ENCODE data around the gene STRIP2. TPM values are rescaled to one million over a fixed set of nuclear protein-coding genes. Genes with fewer than 3 reads are reported as not detected.

Gene STRIP2
- total and polyA plus RNA-seq, 2 donors (not counting 1 experiment from before 2014, with no cell fraction given): 0.21 to 0.79 TPM

DNA sequence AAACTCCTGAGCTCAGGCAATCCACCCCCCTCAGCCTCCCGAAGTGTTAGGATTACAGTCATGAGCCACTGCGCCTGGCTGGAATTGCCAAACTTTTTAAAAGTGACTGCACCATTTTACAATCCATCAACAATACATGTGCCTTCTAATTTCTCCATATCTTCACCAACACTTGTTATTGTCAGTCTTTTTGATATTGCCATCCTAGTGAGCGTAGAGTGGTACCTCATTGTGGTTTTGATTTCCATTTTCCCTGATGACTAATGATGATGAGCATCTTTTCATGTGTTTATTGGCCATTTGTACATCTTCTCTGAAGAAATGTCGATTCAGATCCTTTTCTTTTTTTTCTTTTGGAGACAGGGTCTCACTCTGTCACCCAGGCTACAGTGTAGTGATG lies 21.7 kb upstream of the STRIP2 start:
- Histone ChIP-seq H3K27ac (ENCODE audit: low read length in 2 of 2) (no peak overlapping the region), H3K27me3 (replicated peaks in 1 of 4; ENCODE audit: control extremely low read depth in 1 of 4, control insufficient read depth in 3 of 4, insufficient read depth in 4 of 4, low read length in 3 of 4) (no peaks in the 10 kb centered on the region), H3K36me3 (replicated peaks in 1 of 2; ENCODE audit: control extremely low read depth in 1 of 2, control insufficient read depth in 1 of 2, extremely low read depth in 1 of 2, insufficient read depth in 2 of 2, low read length in 1 of 2) (peaks cover 12 to 13% of the 10 kb centered on the region in 2 experiments), H3K79me2 (ENCODE audit: control insufficient read depth, insufficient read depth, low read length) (no peaks in the 10 kb centered on the region), H3K4me3 (ENCODE audit: control extremely low read depth in 1 of 5, extremely low read depth in 1 of 5, insufficient read depth in 1 of 5, low read depth in 2 of 5, low read length in 4 of 5) (no peak overlapping the region), H3K9ac (ENCODE audit: low read length) (no peak overlapping the region), H3K9me3 (ENCODE audit: control extremely low read depth in 1 of 3, control insufficient read depth in 2 of 3, insufficient read depth in 1 of 3, low read length in 2 of 3) (peaks cover 0 to 7% (median 0%) of the 10 kb centered on the region in 3 donors), H3K4me2 (replicated peaks; ENCODE audit: low read depth, low read length, poor library complexity, severe bottlenecking) (no peak overlapping the region), H4K20me1 (ENCODE audit: control insufficient read depth, insufficient read depth, low read length, poor library complexity, severe bottlenecking) (no peaks in the 10 kb centered on the region), H3K4me1 (ENCODE audit: control insufficient read depth in 2 of 2, insufficient read depth in 2 of 2, low read length in 2 of 2) (no peaks in the 10 kb centered on the region), H2AFZ (ENCODE audit: insufficient read depth, low read depth, low read length, poor library complexity, severe bottlenecking) (no peak overlapping the region)
- H3K27me3 Mint-ChIP-seq: no peaks in the 10 kb centered on the region
- no peak overlapping the region for H3K27ac Mint-ChIP-seq
- TF ChIP-seq EZH2 (IDR thresholded peaks at IDR 0.05; ENCODE audit: borderline replicate concordance, insufficient read depth, low read depth, low read length, poor library complexity, severe bottlenecking) (no peak), CTCF (IDR thresholded peaks at IDR 0.05) (no peak)
- no peaks in the 10 kb centered on the region for H3K4me1 Mint-ChIP-seq
- H3K9me3 Mint-ChIP-seq (ENCODE audit: insufficient read depth): peaks cover 2% of the 10 kb centered on the region
- ATAC-seq (ENCODE audit: low read depth) (no peak), DNase-seq (no peak)
- intact Hi-C loops (cut with micrococcal nuclease): no loop called here
- ChIA-PET CTCF (interaction anchor here (0.6 to 1.3 kb wide), 2 partner anchors 21 to 642 kb away, joined by 3 to 5 read pairs; partner anchors contain the start of gene STRIP2), POLR2A (no interaction called here)
- H3K4me3 Mint-ChIP-seq: no peak overlapping the region
- 100% methylated on average over 3 of the region's 4 CpGs for WGBS (ENCODE audit: insufficient coverage)

DNA sequence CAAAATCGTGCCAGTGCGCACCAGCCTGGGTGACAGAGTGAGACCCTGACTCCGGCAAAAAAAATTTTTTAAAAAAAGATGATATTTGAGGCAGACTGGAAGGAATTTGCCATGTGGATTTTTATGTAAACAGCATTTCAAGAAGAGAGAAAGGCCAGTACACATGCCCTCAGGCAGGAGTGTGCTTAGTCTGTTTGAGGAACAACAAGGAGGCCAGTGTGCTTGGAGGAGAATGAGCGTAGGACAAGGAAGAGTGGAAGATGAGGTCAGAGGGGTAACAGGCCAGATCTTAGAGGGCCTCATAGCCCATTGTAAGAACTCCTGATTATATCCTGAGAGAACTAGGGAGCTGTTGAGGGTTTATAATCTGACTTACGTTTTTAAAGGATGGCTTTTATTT lies 17.2 kb upstream of the STRIP2 start:
- CTCF ChIA-PET: no interaction called here
- Histone ChIP-seq H3K36me3 (replicated peaks in 1 of 2; ENCODE audit: control extremely low read depth in 1 of 2, control insufficient read depth in 1 of 2, extremely low read depth in 1 of 2, insufficient read depth in 2 of 2, low read length in 1 of 2) (peaks cover 6 to 10% of the 10 kb centered on the region in 2 experiments), H3K9ac (ENCODE audit: low read length) (no peak overlapping the region), H2AFZ (ENCODE audit: insufficient read depth, low read depth, low read length, poor library complexity, severe bottlenecking) (no peak overlapping the region), H3K27ac (ENCODE audit: low read length in 2 of 2) (no peak overlapping the region), H3K4me2 (replicated peaks; ENCODE audit: low read depth, low read length, poor library complexity, severe bottlenecking) (no peak overlapping the region), H3K4me1 (ENCODE audit: control insufficient read depth in 2 of 2, insufficient read depth in 2 of 2, low read length in 2 of 2) (no peaks in the 10 kb centered on the region), H3K79me2 (ENCODE audit: control insufficient read depth, insufficient read depth, low read length) (no peaks in the 10 kb centered on the region), H4K20me1 (ENCODE audit: control insufficient read depth, insufficient read depth, low read length, poor library complexity, severe bottlenecking) (no peaks in the 10 kb centered on the region), H3K27me3 (replicated peaks in 1 of 4; ENCODE audit: control extremely low read depth in 1 of 4, control insufficient read depth in 3 of 4, insufficient read depth in 4 of 4, low read length in 3 of 4) (no peaks in the 10 kb centered on the region), H3K9me3 (ENCODE audit: control extremely low read depth in 1 of 3, control insufficient read depth in 2 of 3, insufficient read depth in 1 of 3, low read length in 2 of 3) (peaks cover 0 to 4% (median 0%) of the 10 kb centered on the region in 3 donors), H3K4me3 (ENCODE audit: control extremely low read depth in 1 of 5, extremely low read depth in 1 of 5, insufficient read depth in 1 of 5, low read depth in 2 of 5, low read length in 4 of 5) (no peak overlapping the region)
- Mint-ChIP-seq H3K4me3 (no peak overlapping the region), H3K4me1 (no peaks in the 10 kb centered on the region), H3K27me3 (no peaks in the 10 kb centered on the region), H3K9me3 (ENCODE audit: insufficient read depth) (peaks cover 2% of the 10 kb centered on the region), H3K27ac (no peak overlapping the region)
- WGBS (ENCODE audit: insufficient coverage): 98% methylated on average over 4 of the region's 5 CpGs
- intact Hi-C loops (cut with micrococcal nuclease): no loop called here
- POLR2A ChIA-PET: no interaction called here
- TF ChIP-seq EZH2 (IDR thresholded peaks at IDR 0.05; ENCODE audit: borderline replicate concordance, insufficient read depth, low read depth, low read length, poor library complexity, severe bottlenecking): no peak
- no peak for TF ChIP-seq CTCF (IDR thresholded peaks at IDR 0.05)
- ATAC-seq (ENCODE audit: low read depth) (no peak), DNase-seq (no peak)
